T follicular helper cell (primary cell): Measurements from ENCODE around the gene CELSR2.
"Not testable (repeated sequence)": the region's sequence is repeated elsewhere in the genome, so short reads cannot be mapped to it uniquely, and the experiment has no call there.

Experiments used
- DNase-seq: peaks from one replicate; pipeline ENCODE4 v3.0.0-alpha.2; 2020; ENCODE audit warnings: low read depth

The CELSR2 gene

DNA sequence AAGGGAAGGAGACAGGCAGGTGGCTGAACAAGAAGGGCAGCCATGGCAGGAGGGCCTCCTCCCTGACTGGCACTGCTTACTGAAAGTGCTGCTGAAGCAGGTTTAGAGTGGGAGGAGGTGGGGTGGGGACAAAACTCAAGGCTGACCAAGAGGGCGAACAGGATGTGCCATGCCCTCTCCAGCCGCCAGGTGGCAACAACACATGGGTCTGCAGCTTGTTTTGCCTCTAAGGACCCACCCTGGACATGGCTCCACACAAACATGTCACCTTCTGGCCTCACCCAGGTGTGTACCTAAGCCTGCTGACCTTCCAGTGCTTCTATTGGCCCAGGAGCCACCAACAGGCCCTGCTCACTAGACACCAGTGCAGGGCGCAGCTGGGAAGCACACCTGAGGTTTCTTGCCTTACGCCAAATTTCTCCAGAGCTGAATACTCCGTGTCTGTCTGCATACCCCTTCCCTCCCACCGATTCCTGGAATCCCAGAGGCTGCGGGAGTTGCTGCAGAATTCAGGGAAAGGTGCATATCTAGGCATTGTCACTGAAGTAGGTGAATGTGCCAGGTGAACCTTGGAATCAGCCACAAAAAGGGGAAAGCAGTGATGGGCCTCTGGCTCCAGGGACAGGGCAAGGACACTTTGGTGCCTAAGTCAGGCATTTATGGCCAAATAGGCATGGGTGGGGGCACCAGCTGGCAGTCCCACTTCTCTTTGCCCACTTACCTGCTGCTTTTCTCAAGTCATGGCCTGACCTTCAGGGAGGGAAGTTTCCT, 28.3 kb downstream of the CELSR2 start:
- DNase-seq: peak; percentile 29

DNA sequence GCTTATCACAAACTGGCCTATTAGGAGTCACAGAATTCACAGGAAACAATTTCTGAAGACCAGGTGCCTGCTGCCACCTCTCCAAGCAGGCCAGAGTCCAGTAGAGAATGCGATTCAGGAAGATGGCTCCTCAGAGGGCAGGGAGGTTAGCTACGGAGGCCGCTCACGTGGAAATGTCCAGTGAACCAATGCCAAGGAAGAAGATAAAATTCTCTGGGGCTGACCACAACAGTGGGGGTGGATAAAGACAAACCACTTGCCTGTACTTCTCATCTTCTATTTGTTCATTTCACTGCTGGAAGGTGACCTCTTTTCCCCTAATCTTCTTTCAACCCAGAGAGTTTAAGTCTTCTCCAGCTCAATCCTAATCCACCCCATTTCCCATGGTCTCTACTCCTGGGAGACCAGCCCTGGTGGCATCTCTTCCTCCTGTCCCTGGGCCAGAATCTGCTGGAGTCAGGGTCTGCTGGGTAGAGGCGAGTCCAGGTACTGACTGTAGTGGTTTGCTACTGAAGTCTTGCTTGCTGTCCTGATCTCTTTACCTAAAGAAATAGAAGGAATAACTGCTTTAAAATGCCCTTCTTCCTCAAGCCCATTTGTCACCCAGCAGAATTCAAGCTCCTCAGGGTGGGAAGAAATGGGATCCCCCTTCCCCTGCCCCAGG, 30.4 kb downstream of the CELSR2 start:
- no peak for DNase-seq

DNA sequence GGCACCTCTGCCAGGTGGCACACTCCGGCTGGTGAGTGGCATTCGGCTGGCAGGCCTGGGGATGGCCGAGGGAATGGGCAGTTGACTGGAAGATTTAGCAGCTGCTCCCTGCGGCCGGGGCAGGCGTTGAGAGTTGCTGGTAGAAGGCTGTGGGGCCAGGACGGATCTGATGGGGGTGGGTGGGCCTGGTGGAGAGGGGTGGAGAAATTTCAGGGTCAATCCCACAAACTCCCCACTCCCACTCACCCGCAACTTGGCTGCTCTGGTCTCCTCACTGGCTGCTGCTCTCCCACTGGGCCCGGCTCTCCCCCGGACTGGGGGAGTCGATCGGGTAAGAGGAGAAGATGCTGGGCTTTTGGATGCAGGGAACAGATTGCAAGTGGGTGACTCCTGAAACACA, 31.5 kb downstream of the CELSR2 start:
- no peak for DNase-seq

DNA sequence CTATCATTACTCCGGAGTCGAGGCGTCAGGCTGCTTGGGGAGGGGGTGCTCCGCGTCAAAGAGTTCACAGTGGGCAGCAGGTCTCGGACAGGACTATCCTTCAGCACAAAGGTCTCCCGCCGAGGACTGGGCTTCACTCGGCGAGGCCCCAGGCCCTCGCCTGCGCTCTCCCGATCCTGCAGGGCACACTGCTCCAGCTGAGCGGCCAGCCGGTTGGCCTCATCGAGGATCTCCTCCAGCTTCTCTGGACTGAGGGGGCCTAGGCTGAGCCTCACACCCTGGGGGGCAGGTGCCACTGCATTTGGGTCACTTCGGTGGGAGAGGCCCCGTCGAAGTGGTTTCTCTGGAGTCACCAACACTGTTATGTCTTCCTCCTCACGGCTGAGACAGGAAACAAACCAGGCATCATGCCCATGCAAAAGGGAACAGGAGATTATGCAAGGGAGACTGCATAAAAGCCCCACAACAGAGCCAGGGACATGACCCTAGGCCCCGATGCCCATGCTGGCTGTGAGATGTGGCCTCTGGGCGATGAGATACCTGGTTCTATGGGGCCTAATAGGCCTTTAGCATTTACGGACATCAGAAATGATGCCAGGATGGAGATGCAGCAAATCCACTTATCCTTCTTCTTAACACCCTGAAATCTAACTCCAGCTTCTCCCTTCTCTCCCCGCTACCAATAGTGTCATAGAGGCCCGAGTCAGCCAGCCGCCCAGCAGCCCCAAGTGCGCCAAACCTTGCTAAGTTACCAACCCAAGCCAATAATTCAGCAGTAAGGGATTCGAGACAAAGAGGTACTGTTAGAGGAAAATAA, 32.5 kb downstream of the CELSR2 start:
- no peak for DNase-seq

DNA sequence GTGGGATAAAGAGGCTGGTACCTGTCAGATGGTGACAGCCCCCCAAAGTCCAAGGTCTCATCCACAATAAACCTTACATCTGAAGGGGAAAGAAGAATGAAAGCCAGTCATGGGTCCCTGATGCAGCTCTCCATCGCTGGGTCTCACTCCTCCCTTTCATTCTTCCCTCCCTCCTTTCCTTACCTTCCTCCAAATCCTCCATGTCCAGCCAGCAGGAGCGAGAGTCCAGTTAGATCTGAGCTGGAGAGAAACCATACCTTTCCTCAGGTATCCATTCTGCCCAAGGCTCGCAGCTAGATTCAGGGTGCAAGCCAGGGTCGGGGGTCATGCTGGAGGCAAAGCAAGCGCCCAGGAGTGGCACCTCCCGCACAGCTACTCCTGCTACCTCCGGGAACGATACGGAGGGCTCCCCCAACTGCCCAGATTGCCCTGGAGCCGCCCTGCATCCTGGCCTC, 33.2 kb downstream of the CELSR2 start:
- no peak for DNase-seq

DNA sequence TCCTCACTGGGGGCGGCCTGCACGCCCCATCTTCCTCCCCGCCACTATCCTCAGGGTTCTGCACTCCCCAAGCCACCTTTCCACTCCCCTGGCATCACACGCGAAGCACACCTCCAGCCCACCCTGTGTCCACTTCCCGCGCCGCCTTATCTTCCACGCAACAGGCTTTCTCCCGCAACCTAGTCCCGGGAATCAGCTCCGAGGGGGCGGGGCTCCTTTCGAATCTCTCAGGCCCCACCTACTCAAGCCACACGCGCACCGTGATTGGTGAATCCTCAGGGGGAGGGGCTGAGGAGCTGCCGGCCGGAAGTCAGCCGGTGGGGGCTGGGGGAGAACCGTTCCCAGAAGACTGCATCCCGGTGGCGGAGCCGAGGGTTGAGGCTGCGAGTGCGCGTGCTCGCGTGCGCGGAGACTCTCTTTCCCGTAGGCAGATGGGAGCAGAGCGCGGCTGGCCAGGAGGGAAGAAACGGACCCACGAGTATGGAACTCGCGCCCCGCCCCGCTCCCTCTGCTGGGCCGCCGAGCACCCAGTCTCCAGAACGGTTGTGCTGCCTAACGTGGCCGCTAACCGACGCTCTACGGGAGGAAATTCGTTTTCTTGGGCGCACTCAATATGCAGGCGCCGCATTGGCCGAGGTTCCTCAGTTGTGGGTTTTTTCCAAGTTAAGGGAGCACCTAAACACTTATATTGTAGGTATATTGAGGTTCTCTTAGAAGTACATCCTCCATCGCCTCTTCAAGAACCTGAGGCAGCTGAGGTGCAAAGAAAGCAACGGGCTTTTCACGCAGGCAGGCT, 33.8 kb downstream of the CELSR2 start, which contains the start of gene PSRC1:
Gene PSRC1, minus strand, starts transcription at position 194 of the 796 bp plus-strand sequence.
- DNase-seq: peak; percentile 84

DNA sequence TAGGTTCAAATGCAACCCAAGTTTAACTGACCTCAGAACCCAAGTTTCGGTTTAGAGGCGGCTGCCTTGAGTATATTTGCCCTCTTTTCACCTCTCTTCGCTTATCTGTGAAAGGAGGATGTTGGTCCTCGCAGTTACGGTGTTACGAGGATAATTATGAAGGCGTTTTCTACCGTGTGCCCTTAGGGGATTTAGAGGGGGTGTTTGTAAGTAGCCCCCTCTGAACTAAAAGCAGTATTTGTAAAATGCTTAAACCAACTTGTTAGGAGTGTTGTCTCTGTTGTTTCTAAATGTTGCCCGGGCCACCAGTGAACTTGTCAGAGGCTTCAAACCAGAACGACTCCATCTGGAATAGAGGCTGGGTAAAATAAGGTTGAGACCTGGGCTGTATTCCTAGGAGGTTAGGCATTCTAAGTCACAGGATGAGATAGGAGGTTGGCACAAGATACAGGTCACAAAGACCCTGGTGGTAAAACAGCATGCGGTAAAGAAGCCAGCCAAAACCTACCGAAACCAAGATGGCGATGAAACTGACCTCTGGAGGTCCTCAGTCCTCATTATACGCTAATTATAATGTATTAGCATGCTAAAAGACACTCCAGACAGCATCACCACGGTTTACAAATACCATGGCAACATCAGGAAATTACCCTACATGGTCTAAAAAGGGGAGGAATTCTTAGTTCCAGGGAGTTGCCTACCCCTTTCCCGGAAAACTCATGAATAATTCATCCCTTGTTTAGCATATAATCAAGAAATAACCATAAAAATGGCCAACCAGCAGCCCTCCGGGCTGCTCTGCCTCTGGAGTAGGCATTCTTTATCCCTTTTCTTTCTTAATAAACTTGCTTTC, 34.6 kb downstream of the CELSR2 start:
- DNase-seq: no peak

DNA sequence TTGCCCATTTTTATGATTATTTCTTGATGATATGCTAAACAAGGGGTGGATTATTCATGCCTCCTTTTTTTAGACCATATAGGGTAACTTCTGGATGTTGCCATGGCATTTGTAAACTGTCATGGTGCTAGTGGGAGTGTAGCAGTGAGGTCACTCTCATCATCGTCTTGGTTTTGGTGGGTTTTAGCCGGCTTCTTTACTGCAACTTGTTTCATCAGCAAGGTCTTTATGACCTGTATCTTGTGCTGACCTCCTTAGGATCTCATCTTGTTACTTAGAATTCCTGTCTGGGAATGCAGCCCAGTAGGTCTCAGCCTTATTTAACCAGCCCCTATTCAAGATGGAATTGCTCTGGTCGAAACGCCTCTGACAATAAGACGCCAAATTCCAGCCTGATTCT, 37.4 kb downstream of the CELSR2 start:
- DNase-seq: not testable (repeated sequence)

DNA sequence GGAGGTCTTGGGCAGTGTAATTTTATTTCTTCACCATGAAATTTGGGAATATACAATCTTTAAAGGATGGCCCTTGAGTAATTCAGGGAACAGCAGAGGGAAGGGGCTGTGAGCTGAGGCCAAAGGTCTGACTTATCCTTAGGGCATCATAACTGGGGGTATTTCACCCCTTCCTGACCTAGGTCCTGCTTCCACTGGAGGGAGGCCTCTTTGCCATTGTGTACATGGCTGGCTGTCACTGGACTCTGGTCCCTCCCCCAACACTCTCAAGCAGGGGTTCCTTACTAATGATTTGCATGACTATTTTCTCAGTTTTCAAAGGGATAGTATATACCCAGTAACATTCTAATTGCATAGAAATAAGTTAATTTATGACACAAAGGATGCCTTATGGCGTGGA, 40.8 kb downstream of the CELSR2 start:
- DNase-seq: no peak

DNA sequence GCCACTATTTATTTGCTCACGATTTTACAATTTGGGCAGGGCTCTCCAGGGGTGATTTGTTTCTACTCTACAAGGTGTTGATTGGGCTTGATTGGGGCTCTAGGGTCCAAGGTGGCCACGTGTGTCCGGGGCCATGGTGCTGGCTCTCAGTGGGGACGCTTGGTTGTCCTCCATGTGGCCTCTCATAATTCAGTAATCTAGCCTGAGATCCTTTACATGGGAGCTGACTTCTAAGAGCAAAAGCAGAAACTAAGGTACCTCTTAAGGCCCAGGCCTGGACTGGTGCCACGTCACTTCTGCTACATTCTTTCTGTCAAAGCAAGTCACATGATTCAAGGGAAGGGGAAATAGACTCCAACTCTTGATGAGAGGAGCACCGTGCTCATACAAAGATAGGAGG, 41.7 kb downstream of the CELSR2 start:
- DNase-seq: no peak

DNA sequence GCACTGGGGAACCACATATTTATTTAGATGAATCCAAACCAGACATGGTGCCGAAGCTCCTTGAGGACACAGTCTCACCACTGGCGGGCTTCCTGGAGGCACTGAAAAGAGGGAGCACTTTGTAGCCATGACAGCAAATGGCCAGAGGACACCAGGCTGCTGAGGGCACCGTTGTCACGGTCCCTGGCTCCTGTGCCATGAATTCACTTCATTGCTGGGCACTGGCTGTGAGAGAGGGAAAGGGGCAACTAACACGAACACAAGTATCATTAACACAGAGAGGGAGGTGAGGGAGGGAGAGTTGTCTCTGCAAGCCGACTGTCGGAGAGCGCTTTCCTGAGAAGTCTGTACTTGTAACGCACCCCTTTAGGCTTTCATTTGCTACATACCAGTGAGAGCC, 43.0 kb downstream of the CELSR2 start:
- DNase-seq: no peak

DNA sequence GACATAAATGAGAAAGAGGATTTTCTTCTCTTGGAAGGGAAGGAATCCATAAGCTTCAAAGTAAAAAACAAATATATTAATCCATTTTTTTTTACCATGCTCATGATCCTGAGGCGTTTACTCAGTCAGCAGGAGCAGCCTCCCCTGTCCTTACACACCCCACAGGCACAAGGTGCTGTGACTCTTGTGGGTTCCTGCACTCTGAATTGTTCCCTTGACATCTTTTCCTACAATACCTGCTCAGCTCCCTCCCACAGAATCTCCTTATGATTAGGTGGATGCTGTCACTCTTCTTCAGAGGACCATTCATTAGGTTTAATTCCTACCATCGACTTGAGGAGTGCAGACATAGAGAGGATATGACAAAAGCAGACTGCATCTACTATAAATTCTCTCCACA, 43.7 kb downstream of the CELSR2 start:
- no peak for DNase-seq

DNA sequence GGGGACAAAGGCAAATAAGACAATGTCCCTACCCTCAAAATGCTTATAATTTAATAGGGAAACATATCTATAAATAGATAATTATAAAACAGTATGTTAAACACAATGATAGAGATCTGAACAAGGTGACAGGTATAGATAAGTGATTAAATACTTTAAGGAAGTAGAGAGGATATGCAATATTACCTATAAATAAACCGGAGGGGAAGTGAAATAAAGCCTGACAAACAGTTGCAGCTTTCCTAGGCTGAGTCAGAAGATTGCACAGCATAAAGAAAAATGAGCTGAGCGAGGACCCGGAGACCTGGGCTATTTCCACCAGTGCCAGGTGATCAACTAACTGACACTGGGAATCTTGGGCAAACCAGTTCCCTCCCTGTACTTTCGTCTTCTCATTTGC, 45.1 kb downstream of the CELSR2 start:
- no peak for DNase-seq

DNA sequence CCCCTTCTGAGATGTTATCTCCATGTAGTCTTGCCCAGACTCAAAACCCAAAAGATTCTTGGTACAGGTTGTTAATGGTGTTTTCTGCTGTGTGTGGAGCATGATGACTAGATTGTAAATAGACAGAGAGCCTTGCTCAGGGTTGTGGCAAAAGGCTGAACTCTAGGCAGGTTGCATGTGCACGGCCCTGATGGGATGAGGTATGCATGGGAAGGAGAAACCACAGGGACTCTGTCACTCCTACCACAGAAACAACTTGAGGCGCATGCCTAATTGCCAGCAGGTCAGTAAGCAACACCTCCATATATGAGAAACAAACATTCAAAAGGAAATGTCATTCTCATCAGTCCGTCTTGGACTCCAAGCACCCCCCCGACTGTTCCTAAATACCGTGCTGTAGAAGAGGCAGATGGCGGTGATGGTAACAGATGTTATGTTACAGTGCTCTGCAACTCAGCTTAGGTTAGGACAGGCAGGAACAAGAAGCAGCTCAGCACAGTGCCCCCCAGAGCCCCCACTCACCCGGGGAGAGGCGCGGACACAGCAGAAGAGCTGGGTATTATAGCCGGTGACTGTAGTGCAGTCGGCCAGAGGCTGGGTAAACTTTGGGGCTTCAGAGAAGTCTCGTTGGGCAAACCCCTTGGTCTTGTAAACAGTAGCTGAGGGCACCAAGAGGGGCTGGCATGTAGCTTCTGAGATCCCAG, 46.5 kb downstream of the CELSR2 start:
- no peak for DNase-seq

DNA sequence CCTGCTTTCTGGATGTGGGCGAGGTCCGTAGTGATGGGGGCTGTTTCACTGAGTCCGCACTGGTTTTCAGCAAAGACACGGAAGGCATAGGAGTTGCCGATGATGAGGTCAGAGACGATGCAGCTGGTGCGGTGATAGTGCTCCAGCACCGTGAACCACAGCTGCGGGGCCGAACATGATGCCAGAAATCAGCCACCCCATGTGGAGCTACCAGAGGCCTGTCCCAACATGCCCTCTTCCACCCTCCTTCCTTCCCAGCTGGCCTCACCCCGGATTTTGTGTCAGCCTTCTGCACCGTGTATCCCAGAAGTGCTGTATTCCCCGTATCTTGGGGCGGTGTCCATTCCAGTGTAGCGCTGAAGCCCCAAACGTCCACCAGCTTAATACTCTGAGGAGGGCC, 47.4 kb downstream of the CELSR2 start:
- DNase-seq: no peak

DNA sequence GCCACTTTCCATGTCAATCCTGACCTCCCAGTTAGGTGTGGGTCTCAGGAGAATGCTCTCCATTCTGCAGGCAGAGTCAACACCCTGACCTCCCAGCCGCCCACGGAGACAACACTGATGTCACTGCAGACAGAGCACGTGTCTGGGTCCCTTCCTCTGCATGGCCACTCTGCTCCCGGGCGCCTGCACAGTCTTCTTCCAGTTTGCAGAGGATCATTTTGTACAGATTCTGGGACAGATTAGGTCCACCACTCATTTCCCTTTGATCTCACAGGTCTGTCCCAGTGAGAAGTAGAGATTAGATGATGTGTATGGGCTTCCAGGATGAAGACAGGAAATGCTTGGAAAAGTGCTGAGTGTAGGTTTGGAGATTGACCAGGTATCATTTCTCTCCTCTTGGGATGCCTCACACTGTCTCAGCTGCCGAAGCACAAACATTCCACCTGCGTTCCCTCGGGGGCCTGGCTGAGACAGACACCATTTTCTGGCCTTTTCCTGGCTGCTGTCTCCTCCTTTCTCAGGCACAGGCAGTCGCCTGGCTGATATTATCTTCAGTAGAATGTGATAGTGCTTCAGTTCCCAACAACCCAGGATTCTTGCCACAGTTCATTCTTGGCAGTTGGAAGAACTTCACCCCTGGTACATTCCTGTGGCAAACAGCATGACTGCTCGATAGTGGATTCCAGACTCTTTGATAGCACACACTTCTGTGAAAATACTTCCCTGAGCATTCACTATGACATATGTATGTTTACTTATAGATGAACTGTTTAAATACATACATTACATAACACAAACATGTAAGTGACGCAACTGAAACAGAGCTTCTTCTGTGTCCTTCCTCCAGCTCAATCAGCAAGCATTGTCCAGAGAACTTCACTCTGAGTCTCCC, 49.6 kb downstream of the CELSR2 start:
- DNase-seq: no peak

DNA sequence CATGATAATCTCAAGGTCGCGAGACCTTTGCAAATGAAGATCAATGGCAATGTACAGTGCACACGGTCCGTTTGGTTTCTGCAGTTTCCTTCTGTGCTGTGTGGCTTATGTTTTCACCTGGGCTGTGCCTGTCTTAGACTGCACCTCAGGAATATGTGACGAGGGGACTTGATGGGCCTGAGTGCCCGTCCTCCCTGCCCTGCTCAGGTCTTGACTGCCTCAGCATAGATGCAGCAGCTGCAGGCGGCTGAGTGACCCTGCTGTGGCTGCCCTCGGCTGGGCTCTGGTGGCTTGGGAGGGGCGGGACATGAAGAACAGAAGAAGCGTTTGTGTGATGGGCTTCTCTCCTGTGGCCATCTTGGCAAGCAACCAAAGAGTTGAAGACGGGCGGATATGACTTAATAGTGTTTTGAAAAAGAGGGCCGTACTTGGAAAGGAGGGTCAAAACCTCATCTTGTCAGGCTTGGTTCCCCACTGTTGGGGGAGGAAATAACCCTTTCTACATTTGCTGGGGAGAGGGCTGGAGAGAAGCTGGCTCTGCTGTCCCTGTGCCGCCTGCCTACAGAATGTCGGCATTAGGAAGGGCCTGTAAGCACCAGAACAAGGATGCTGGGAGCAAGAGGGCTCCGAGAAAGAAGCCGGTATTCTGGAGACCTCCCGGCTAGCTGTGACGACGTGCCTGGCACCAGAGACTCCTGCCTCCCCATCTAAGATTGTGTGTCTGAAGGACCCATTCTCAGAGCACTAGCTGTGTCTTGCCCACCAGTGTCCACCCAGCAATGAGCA, 50.4 kb downstream of the CELSR2 start:
- DNase-seq: no peak

DNA sequence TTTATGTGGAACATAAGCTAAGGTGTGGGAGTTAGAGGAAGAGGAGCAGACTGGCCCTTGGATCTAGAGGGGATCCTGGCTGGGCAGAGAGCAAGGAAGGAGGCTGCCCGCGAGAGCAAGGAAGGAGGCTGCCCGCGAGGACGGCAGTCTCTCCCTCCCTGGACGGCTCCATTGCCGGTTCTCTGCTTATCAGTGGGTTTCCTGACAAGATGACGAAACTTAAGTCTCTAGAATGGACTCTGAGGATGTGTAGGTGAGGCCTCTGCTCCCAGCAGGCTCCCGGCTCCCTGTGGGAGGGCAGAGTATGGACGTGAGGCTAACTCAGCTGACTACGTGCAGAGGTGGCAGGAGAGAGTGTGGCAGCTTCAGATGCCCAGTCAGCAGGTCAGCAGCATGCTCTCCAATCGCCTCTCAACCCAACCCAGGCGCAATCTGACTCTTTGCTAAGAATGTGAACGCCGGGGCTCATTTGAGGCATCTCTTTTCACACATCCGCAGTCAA, 51.4 kb downstream of the CELSR2 start:
- no peak for DNase-seq
